Activated naive CD4-positive, alpha-beta T cell treated with anti-CD3 and anti-CD28 coated beads for 36 hours (primary cell): ENCODE data around the gene DNASE2B. TPM values are rescaled to one million over a fixed set of nuclear protein-coding genes. Genes with fewer than 3 reads are reported as not detected.
A peak's percentile ranks its signal among the peaks of the same experiment; 100 is the strongest.

ENCODE experiments used
- CTCF ChIA-PET: fragments of 350-600 bp; sonication (Branson Sonifier 250); formaldehyde crosslinking; loops from one replicate; lab custom pipeline; 2021; ENCODE audit warnings: antibody characterized with exemption; lab: Charles Lee
- DNase-seq: peaks from one replicate; pipeline ENCODE4 v3.0.0-alpha.2; 2020
- H3K27ac Mint-ChIP-seq: one replicate; pipeline ENCODE4 v1.8.0; 2021; ENCODE audit warnings: mild to moderate bottlenecking, mixed read lengths
- H3K27me3 Mint-ChIP-seq: one replicate; pipeline ENCODE4 v1.8.0; 2021; ENCODE audit warnings: low read depth, mixed read lengths
- H3K36me3 Mint-ChIP-seq: one replicate; pipeline ENCODE4 v1.8.0; 2021; ENCODE audit warnings: low read depth, mixed read lengths
- H3K4me1 Mint-ChIP-seq: one replicate; pipeline ENCODE4 v1.8.0; 2021; ENCODE audit warnings: low read depth, mixed read lengths
- H3K4me3 Mint-ChIP-seq: one replicate; pipeline ENCODE4 v1.8.0; 2021; ENCODE audit warnings: mild to moderate bottlenecking, moderate library complexity, mixed read lengths
- H3K9me3 Mint-ChIP-seq: one replicate; pipeline ENCODE4 v1.8.0; 2021; ENCODE audit warnings: mixed read lengths
- intact Hi-C: fragments of 100-400 bp; cut with micrococcal nuclease; formaldehyde crosslinking; loops from one replicate; pipeline ENCODE4 v1.15.1; 2023
- total RNA-seq, 2 experiments: library from RNA; stranded (reverse); gene quantifications; one replicate each; pipeline ENCODE4 v1.2.3, GENCODE V29; 2021

DNASE2B gene
- total RNA-seq, 2 experiments from 2014 or later, result not detected

DNA sequence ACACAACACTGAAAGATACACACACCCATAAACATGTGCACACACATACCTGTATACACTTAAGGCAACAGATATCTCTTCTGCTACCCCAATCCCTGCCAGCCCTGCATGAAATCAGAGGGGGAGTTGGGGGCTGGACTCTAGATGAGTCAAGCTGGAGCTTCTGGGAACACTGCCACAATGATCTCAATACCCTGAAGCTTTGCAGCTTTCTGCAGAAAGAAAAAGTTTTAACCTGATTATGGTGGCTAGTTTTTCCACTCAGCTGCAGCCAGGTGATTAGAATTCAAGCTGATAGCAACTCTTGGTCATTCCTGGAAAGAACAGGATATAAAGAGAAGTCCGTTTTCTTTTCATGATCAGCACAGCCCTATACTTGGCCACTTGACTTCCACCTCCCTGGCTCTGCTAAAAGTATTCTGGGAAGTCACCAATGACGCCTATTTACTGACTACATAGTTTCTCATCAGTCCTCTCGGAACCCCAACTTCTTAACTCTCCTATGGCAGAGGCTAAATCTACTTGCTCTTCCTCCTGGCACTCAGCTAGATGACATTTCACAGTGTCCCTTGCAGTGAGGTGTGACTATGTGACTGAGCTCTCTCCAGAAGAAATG is 20.7 kb upstream of the DNASE2B start:
- Mint-ChIP-seq H3K9me3 (no peaks in the 10 kb centered on the region), H3K4me1 (no peaks in the 10 kb centered on the region), H3K27ac (no peak overlapping the region), H3K27me3 (no peaks in the 10 kb centered on the region), H3K4me3 (no peak overlapping the region), H3K36me3 (no peaks in the 10 kb centered on the region)
- intact Hi-C loops, result no loop called here
- no peak for DNase-seq
- CTCF ChIA-PET, result no interaction called here

GRCh38 chr1:84379138-84379916 is 19.0 kb upstream of the DNASE2B start:
- intact Hi-C loops, result no loop called here
- Mint-ChIP-seq H3K27ac (no peak overlapping the region), H3K9me3 (no peaks in the 10 kb centered on the region), H3K4me1 (no peaks in the 10 kb centered on the region), H3K4me3 (no peak overlapping the region), H3K27me3 (no peaks in the 10 kb centered on the region), H3K36me3 (no peaks in the 10 kb centered on the region)
- no peak for DNase-seq
- CTCF ChIA-PET, result no interaction called here

DNA sequence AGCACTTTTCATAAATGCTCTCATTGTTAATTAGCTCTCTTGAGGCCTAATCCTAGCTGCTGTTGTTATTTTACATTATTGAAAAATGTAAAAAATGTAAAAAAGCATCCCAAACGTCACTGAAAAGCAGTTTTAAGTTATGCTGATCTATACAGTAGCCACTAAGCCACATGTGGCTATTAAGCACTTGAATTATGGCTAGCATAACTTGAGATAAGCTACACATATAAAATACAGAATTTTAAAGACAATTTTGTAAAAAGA is 18.4 kb upstream of the DNASE2B start:
- H3K4me1 Mint-ChIP-seq, result no peaks in the 10 kb centered on the region
- H3K4me3 Mint-ChIP-seq, result no peak overlapping the region
- intact Hi-C loops, result no loop called here
- DNase-seq, result no peak
- H3K27me3 Mint-ChIP-seq, result no peaks in the 10 kb centered on the region
- no peaks in the 10 kb centered on the region for H3K36me3 Mint-ChIP-seq
- CTCF ChIA-PET, result no interaction called here
- no peak overlapping the region for H3K27ac Mint-ChIP-seq
- H3K9me3 Mint-ChIP-seq, result no peaks in the 10 kb centered on the region

- Mint-ChIP-seq H3K9me3 (no peaks in the 10 kb centered on the region), H3K4me1 (no peaks in the 10 kb centered on the region), H3K36me3 (no peaks in the 10 kb centered on the region), H3K27ac (no peak overlapping the region), H3K4me3 (no peak overlapping the region), H3K27me3 (no peaks in the 10 kb centered on the region)
- CTCF ChIA-PET, result no interaction called here
- intact Hi-C loops, result no loop called here
- no peak for DNase-seq
Measured at GRCh38 chr1:84382127-84382526, 16.2 kb upstream of the DNASE2B start.

GRCh38 chr1:84385347-84385746 is 12.9 kb upstream of the DNASE2B start:
- Mint-ChIP-seq H3K4me1 (peaks cover 3% of the 10 kb centered on the region), H3K27me3 (no peaks in the 10 kb centered on the region), H3K27ac (no peak overlapping the region), H3K9me3 (no peaks in the 10 kb centered on the region), H3K4me3 (no peak overlapping the region), H3K36me3 (no peaks in the 10 kb centered on the region)
- no peak for DNase-seq
- intact Hi-C loops, result no loop called here
- CTCF ChIA-PET, result interaction anchor here (1.0 kb wide), 1 partner anchor 10 kb away, joined by 3 read pairs; no protein-coding TSS in a partner anchor

- Mint-ChIP-seq H3K4me3 (no peak overlapping the region), H3K27me3 (no peaks in the 10 kb centered on the region), H3K4me1 (peaks cover 3% of the 10 kb centered on the region), H3K36me3 (no peaks in the 10 kb centered on the region), H3K27ac (no peak overlapping the region), H3K9me3 (no peaks in the 10 kb centered on the region)
- CTCF ChIA-PET, result no interaction called here
- DNase-seq, result peak; percentile 10
- intact Hi-C loops, result no loop called here
Measured at GRCh38 chr1:84386716-84387479, 11.4 kb upstream of the DNASE2B start.

DNA sequence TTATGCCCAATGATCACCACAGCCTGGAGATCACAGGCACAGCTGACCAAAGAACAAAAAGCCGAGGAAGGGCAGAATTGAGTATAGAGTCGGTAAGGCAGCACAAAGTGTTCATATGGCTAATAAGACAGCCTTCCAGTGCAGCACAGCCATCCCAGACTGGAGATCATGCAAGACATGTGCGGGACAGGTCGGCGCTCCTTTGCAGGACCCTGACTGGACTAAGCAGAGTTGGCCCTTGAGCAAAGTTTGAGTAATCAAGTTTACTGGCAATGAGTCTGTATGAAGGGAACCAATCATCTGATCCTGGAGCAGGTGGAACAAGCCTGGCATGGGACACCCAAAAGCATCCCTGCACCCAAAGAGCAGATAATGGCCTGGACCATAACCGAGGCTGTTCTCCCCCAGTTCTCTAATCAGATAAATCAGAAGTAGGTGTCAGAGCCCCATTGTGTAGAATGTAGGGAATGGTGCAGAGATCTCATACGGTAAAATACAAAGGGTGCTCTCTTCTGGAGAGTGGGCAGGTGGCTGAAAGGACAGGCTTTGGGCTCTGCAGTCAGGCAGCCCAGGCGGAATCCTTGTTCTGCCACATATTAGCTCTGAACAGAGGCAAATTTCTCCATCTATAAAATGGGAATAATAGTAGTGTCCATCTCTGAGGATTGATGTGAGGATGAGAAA is 10.7 kb upstream of the DNASE2B start:
- CTCF ChIA-PET, result no interaction called here
- Mint-ChIP-seq H3K27ac (no peak overlapping the region), H3K27me3 (no peaks in the 10 kb centered on the region), H3K4me1 (peaks cover 3% of the 10 kb centered on the region), H3K4me3 (no peak overlapping the region), H3K9me3 (no peaks in the 10 kb centered on the region), H3K36me3 (no peaks in the 10 kb centered on the region)
- no peak for DNase-seq
- intact Hi-C loops, result no loop called here

DNA sequence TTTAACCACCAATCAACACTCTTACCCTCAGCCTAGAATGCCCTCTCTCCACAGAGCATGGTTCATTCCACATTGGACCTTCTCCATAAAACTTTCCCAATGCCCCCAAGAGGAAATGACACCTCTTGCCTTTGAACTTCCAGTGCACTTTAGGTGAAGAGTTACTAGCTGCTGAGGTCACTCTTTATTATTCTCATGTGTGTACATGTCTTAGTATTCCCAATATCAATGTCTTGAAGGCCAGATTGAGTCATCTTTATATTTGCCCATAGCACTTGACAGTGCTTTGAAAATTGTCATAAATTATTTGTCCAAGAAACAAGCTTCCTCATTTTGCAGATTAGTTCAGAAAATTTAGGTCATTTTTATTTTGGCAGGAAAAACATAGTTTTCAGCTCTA is 8.1 kb upstream of the DNASE2B start:
- H3K27ac Mint-ChIP-seq, result no peak overlapping the region
- CTCF ChIA-PET, result interaction anchor here (0.9 kb wide), 1 partner anchor 45 kb away, joined by 4 read pairs; no protein-coding TSS in a partner anchor
- DNase-seq, result no peak
- H3K27me3 Mint-ChIP-seq, result no peaks in the 10 kb centered on the region
- intact Hi-C loops, result no loop called here
- peaks cover 3% of the 10 kb centered on the region for H3K4me1 Mint-ChIP-seq
- no peaks in the 10 kb centered on the region for H3K9me3 Mint-ChIP-seq
- no peaks in the 10 kb centered on the region for H3K36me3 Mint-ChIP-seq
- no peak overlapping the region for H3K4me3 Mint-ChIP-seq

DNA sequence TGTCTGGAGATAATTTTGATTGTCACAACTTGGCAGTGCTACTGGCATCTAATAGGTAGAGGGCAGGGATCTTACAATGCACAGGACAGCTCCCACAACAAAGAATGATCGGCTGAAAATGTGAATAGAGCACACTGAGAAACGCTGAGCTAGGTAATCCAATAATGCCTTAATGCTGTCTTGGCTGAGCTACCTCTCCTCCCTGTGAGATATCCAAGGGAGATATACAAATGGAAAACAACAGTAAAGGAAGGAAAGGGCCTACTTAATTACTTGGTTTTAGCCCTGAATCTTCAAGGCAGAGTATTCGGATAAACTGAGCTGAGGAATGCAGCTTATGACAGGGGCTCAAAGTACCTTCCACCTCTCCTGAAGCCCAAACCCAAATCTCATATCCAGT is 2.9 kb downstream of the DNASE2B start:
- Mint-ChIP-seq H3K4me3 (no peak overlapping the region), H3K27ac (no peak overlapping the region), H3K36me3 (no peaks in the 10 kb centered on the region), H3K27me3 (no peaks in the 10 kb centered on the region), H3K4me1 (no peaks in the 10 kb centered on the region), H3K9me3 (no peaks in the 10 kb centered on the region)
- CTCF ChIA-PET, result interaction anchor here (0.5 kb wide), 1 partner anchor 8 kb away, joined by 3 read pairs; no protein-coding TSS in a partner anchor
- intact Hi-C loops, result no loop called here
- no peak for DNase-seq

DNA sequence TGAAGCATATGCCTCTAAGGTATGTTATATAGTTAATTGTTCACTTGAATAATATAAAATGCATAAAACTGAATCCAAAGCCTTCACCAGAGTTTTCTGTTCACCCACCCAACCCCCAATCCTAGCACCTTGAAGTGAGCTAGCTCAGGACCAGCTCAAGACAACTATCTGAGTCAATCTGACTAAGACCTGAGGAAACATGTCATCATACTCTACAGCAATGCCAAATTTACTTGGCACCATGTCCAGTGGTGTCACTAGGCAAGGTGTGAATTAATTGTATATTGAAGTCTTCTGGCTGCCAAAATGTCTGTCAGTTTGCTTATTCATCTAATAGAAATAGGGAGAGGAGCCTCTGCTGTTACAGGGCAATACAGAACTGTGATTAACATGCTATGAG is 3.8 kb downstream of the DNASE2B start:
- Mint-ChIP-seq H3K27me3 (no peaks in the 10 kb centered on the region), H3K4me3 (no peak overlapping the region), H3K9me3 (no peaks in the 10 kb centered on the region), H3K27ac (no peak overlapping the region), H3K4me1 (no peaks in the 10 kb centered on the region), H3K36me3 (no peaks in the 10 kb centered on the region)
- CTCF ChIA-PET, result interaction anchor here (0.5 kb wide), 1 partner anchor 116 kb away, joined by 3 read pairs; no protein-coding TSS in a partner anchor
- intact Hi-C loops, result no loop called here
- DNase-seq, result peak; percentile 8

DNA sequence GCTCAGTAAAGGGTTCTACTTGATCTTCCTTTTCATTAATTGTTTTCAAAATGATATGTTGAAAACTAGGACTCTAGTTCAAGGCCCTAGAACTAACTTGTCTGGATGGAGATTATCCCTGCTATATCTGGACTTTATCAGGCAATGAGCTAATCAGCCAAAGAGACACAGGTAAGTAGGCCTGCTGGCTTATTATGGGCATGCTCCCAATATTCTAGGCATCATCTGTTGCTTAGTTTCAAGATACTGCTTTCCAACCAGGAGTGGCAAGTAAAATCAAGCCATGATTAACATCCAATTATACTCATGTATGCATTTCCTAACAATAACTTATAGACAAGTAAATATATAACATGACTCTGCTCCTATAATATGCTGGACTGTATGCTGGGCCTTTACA is 4.2 kb downstream of the DNASE2B start:
- intact Hi-C loops, result no loop called here
- DNase-seq, result no peak
- H3K27ac Mint-ChIP-seq, result no peak overlapping the region
- no peaks in the 10 kb centered on the region for H3K9me3 Mint-ChIP-seq
- no peaks in the 10 kb centered on the region for H3K4me1 Mint-ChIP-seq
- CTCF ChIA-PET, result no interaction called here
- no peak overlapping the region for H3K4me3 Mint-ChIP-seq
- H3K36me3 Mint-ChIP-seq, result no peaks in the 10 kb centered on the region
- no peaks in the 10 kb centered on the region for H3K27me3 Mint-ChIP-seq

DNA sequence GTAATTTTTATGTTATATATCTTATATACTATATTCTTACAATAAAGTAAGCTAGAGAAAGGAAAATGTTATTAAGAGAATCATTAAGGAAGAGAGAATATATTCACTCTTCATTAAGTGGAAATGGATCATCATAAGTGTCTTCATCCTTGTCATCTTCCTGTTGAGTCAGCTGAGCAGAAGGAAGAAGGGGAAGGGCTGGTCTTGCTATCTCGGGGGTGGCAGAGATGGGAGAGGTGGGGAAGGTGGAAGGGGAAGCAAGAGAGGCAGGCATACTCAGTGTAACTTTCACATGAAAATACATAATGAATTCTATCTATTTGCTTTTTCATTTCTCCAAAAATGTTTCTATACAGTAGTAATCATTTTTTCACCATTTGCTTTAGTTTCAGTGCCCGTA is 5.1 kb downstream of the DNASE2B start:
- DNase-seq, result no peak
- intact Hi-C loops, result no loop called here

More for the DNA sequence above, 5.1 kb downstream of the DNASE2B start:
- Mint-ChIP-seq H3K27ac (no peak overlapping the region), H3K4me1 (no peaks in the 10 kb centered on the region), H3K9me3 (no peaks in the 10 kb centered on the region), H3K4me3 (no peak overlapping the region), H3K36me3 (no peaks in the 10 kb centered on the region), H3K27me3 (no peaks in the 10 kb centered on the region)
- CTCF ChIA-PET, result interaction anchor here (0.6 to 1.2 kb wide), 2 partner anchors 11 to 350 kb away, joined by 3 to 7 read pairs; no protein-coding TSS in a partner anchor
